Small intestine (tissue), 7 donors: Measurements from ENCODE around the gene UCK1. TPM values are rescaled to one million over a fixed set of nuclear protein-coding genes. Genes with fewer than 3 reads are reported as not detected.

Source experiments
- DNase-seq, 2 donors: peaks; one replicate each; pipeline versions ENCODE4 v3.0.0 to v3.0.0-alpha.2; 2013
- FAIRE-seq: peaks from 2 replicates; lab custom pipeline; 2012; peaks lifted over from hg19 to GRCh38; lab: Jason Lieb, UNC
- H3K27ac ChIP-seq, 3 donors: one replicate each; pipeline ENCODE4 v1.5.1; 2013; ENCODE audit warnings: low read length in 2 of 3, mild to moderate bottlenecking in 2 of 3, control low read depth in 1 of 3, inconsistent platforms in 1 of 3, low read depth in 1 of 3, moderate library complexity in 1 of 3
- H3K27me3 ChIP-seq, 3 donors: one replicate each; pipeline ENCODE4 v1.6.1; 2013; ENCODE audit warnings: low read length in 3 of 3, inconsistent platforms in 1 of 3; ENCODE audit not compliant: control insufficient read depth in 3 of 3, insufficient read depth in 3 of 3
- H3K36me3 ChIP-seq, 3 donors: one replicate each; pipeline ENCODE4 v1.6.1; 2013; ENCODE audit warnings: low read length in 3 of 3, inconsistent platforms in 1 of 3, low read depth in 1 of 3, mild to moderate bottlenecking in 1 of 3, moderate library complexity in 1 of 3; ENCODE audit not compliant: control insufficient read depth in 3 of 3, insufficient read depth in 2 of 3
- H3K4me1 ChIP-seq, 3 donors: one replicate each; pipeline ENCODE4 v1.6.1; 2013; ENCODE audit warnings: low read length in 2 of 3, inconsistent platforms in 1 of 3, low read depth in 1 of 3, mild to moderate bottlenecking in 1 of 3, moderate library complexity in 1 of 3; ENCODE audit not compliant: control insufficient read depth in 3 of 3, insufficient read depth in 2 of 3
- H3K4me3 ChIP-seq, 3 donors: one replicate each; pipeline ENCODE4 v1.5.1; 2013; ENCODE audit warnings: low read length in 3 of 3, control low read depth in 1 of 3, inconsistent platforms in 1 of 3, low read depth in 1 of 3, mild to moderate bottlenecking in 1 of 3, moderate library complexity in 1 of 3
- H3K9me3 ChIP-seq, 2 donors: one replicate each; pipeline ENCODE4 v1.6.1; 2013; ENCODE audit warnings: low read depth in 1 of 2, low read length in 1 of 2; ENCODE audit not compliant: control insufficient read depth in 2 of 2, insufficient read depth in 1 of 2
- WGBS, 3 donors: extraction: QIAGEN DNeasy Blood & Tissue Kit; methylation state at CpG; one replicate each; pipeline ENCODE4 v1.1.7; 2013; 5-methylcytosine and 5-hydroxymethylcytosine counted together
- polyA plus RNA-seq, 4 donors: library from polyadenylated mRNA; stranded (reverse) in 3 of 4; unstranded in 1 of 4; fragments of 200-250 nt in 3 of 4; fragments of 120-200 nt in 1 of 4; gene quantifications; one replicate each; pipeline versions ENCODE4 v1.2.1 to v1.2.3, GENCODE V29; 2013
- donor health status: healthy with polysubstance abuse.
- donor health status: control.
- donor health status: control.
- donor health status: Bipolar disorder and iron deficiency.
- donor health status: healthy.

The UCK1 gene
- polyA plus RNA-seq, 4 donors: 18.1 to 40.6 (median 27.7) TPM

DNA sequence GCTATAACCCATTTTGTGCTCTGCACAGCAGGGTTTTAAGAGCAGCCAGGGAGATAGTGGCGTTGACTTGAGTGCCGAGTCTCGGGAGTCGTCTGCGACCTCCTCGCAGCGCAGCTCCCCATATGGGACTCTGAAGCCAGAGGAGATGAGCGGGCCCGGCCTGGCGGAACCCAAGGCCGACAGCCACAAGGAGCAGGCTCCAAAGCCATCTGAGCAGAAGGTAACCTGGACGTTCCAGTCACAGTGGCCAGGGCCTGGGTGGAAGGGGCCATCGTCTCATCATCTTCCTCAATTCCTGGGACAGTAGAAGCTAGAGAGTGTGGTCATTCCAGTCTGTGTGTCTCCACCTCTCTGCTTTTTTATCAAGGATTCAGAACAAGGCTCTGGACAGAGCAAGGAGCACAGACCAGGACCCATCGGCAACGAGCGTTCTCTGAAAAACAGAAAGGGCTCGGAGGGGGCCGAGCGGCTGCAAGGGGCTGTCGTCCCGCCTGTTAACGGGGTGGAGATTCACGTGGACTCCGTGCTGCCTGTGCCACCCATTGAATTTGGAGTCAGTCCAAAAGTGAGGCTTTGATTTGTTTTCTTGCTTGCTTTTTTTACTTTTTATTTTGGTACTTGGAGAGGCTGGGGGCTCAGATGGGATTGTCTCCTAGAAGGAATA, 48.6 kb downstream of the UCK1 start:
- no peak overlapping the region for H3K27ac ChIP-seq
- H3K4me1 ChIP-seq: no peaks in the 10 kb centered on the region
- no peak overlapping the region for H3K4me3 ChIP-seq
- WGBS, 3 donors: 91 to 92% (median 92%) methylated on average over 22 to 24 of the region's 24 CpGs
- no peaks in the 10 kb centered on the region for H3K27me3 ChIP-seq
- DNase-seq (no peak), FAIRE-seq (no peak)
- H3K36me3 ChIP-seq: peaks cover 32 to 96% (median 45%) of the 10 kb centered on the region in 3 donors
- no peaks in the 10 kb centered on the region for H3K9me3 ChIP-seq

DNA sequence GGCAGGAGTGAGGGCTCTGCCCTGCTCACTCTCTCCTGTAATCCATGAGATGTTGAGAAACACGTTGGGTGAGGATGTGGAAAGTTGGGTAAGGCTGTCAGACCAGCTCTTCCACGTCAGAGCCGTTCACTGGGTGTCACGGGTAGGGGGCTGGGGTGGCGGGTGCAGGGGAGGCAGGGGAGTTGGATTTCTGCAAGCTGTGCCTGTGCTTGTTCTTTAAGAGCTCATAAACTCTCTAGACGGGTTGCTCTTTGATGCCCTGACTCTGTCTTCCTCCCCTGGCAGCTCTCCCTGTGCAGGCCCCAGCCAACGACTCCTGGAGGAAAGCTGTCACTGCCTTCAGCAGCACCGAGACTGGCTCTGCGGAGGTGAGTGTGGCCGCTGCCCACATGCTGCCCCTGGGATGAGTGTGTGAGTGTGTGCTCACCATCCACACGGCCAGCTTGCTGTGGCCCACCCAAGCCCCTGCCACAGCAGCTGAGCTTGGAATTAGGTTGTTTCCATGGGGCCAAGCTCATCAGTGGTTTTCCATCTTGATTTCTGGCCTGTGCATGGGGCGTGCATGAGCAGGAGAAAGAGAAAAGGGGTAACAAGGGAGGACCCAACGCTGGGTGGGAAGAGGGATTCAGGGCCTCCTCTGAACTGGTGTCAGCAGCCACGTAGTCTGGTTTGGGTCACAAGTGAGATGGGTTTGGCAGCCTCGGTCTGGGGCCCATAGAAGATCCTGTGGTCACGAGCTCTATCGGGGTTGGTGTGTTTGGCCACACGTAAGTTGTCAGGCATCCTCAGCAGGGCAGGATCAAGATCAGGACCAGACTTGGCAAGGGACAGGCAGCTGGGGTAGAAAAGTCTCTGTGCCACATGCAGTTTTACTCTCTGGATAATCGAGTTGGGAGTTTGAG, 49.4 kb downstream of the UCK1 start:
- H3K4me1 ChIP-seq: no peaks in the 10 kb centered on the region
- no peaks in the 10 kb centered on the region for H3K27me3 ChIP-seq
- H3K9me3 ChIP-seq: no peaks in the 10 kb centered on the region
- H3K4me3 ChIP-seq: no peak overlapping the region
- H3K36me3 ChIP-seq: peaks cover 31 to 97% (median 46%) of the 10 kb centered on the region in 3 donors
- no peak for FAIRE-seq
- no peak for DNase-seq
- no peak overlapping the region for H3K27ac ChIP-seq
- 86 to 88% (median 86%) methylated on average over 19 of the region's 19 CpGs for WGBS, 3 donors

DNA sequence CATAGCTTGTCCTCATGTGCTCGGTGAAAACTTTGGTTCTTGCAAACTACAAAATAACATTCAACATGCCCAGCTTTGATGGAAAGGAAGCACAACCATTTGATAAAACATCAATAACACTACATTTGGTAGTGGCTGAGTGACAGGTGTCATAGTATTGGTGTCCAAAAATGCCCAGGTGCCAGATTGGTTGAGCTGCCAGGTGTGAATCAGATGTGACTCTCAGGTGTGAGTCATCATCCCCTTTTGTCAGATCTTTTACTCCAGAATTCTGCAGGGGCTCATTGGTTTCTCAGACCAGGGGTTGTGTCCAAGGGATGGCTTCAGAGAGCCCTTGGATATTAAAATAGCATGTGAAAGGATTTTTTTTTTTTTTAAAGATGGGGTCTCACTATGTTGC, 50.8 kb downstream of the UCK1 start:
- H3K36me3 ChIP-seq: peaks cover 38 to 98% (median 58%) of the 10 kb centered on the region in 3 donors
- no peak overlapping the region for H3K4me3 ChIP-seq
- FAIRE-seq: no peak
- H3K9me3 ChIP-seq: no peaks in the 10 kb centered on the region
- H3K27me3 ChIP-seq: no peaks in the 10 kb centered on the region
- H3K4me1 ChIP-seq: no peaks in the 10 kb centered on the region
- DNase-seq: no peak
- WGBS, 3 donors: 96 to 100% (median 96%) methylated on average over 1 of the region's 1 CpG
- no peak overlapping the region for H3K27ac ChIP-seq

DNA sequence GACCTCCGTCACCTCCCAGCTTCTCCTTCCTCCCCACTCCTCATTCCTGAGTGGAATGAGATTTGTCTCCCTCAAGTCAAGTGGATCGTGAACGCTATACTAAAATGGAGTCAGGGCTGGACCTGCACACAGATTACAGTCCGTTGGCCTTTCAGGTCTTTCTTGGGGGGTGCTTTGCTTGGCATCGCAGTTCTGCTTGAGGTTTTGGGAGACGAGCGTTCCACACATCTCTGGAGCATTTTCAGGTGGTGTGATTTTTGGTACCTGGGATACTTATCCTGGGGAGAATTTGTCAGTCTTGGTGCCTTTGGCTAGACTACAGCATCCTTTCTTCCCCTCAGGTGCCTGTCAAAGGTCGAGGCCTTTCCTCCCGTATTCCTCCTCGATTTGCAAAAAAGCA, 52.2 kb downstream of the UCK1 start:
- no peaks in the 10 kb centered on the region for H3K4me1 ChIP-seq
- 91 to 93% (median 91%) methylated on average over 10 of the region's 10 CpGs for WGBS, 3 donors
- FAIRE-seq (no peak), DNase-seq (no peak)
- no peaks in the 10 kb centered on the region for H3K9me3 ChIP-seq
- no peaks in the 10 kb centered on the region for H3K27me3 ChIP-seq
- no peak overlapping the region for H3K4me3 ChIP-seq
- no peak overlapping the region for H3K27ac ChIP-seq
- peaks cover 40 to 98% (median 58%) of the 10 kb centered on the region in 3 donors for H3K36me3 ChIP-seq

DNA sequence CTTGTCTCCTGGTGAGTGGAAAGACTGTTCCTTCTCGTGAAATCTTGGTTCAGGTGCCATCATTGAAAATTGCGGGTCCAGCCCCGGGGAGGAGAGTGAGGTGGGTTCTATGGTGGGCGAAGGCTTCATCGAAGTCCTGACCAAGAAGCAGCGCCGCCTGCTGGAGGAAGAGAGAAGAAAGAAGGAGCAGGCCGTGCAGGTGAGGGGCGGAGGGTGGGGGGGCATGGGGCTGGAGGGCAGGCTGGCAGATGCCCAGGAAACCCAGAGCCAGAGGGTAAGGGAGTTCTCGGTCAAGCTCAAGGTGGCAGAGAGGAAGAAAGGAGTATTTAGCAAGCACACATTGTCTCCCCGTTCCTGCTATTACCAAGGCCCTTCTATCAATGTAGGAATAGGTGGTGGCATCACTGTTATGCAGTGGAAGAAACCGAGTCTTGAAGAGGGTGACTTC, 52.6 kb downstream of the UCK1 start:
- Histone ChIP-seq H3K4me1 (no peaks in the 10 kb centered on the region), H3K36me3 (peaks cover 41 to 98% (median 56%) of the 10 kb centered on the region in 3 donors), H3K27me3 (no peaks in the 10 kb centered on the region), H3K9me3 (no peaks in the 10 kb centered on the region), H3K27ac (no peak overlapping the region), H3K4me3 (no peak overlapping the region)
- 60 to 68% (median 67%) methylated on average over 12 of the region's 12 CpGs for WGBS, 3 donors
- FAIRE-seq (no peak), DNase-seq (peak; percentile 25 to 64)

- Histone ChIP-seq H3K27me3 (no peaks in the 10 kb centered on the region), H3K36me3 (peaks cover 40 to 98% (median 60%) of the 10 kb centered on the region in 3 donors), H3K4me3 (no peak overlapping the region), H3K9me3 (no peaks in the 10 kb centered on the region), H3K27ac (no peak overlapping the region), H3K4me1 (no peaks in the 10 kb centered on the region)
- FAIRE-seq (no peak), DNase-seq (no peak)
- WGBS, 3 donors: 87 to 92% (median 91%) methylated on average over 19 of the region's 19 CpGs
These were observed 53.1 kb downstream of the UCK1 start for GRCh38 chr9:131477816-131478419.

GRCh38 chr9:131477367-131477766, 53.7 kb downstream of the UCK1 start:
- FAIRE-seq (no peak), DNase-seq (no peak)
- 80 to 96% (median 86%) methylated on average over 11 of the region's 11 CpGs for WGBS, 3 donors
- Histone ChIP-seq H3K4me3 (no peak overlapping the region), H3K4me1 (no peaks in the 10 kb centered on the region), H3K27me3 (no peaks in the 10 kb centered on the region), H3K36me3 (peaks cover 37 to 97% (median 62%) of the 10 kb centered on the region in 3 donors), H3K27ac (no peak overlapping the region), H3K9me3 (no peaks in the 10 kb centered on the region)

GRCh38 chr9:131476777-131477345, 54.2 kb downstream of the UCK1 start:
- Histone ChIP-seq H3K4me1 (no peaks in the 10 kb centered on the region), H3K9me3 (no peaks in the 10 kb centered on the region), H3K27me3 (no peaks in the 10 kb centered on the region), H3K36me3 (peaks cover 33 to 94% (median 62%) of the 10 kb centered on the region in 3 donors), H3K27ac (no peak overlapping the region), H3K4me3 (no peak overlapping the region)
- 88 to 92% (median 92%) methylated on average over 16 to 18 of the region's 18 CpGs for WGBS, 3 donors
- DNase-seq (no peak), FAIRE-seq (no peak)
